B cell (primary cell): ENCODE measurements around the gene PDE4B. TPM values are rescaled to one million over a fixed set of nuclear protein-coding genes. Genes with fewer than 3 reads are reported as not detected.

ENCODE experiments used
- ATAC-seq: fragments of 200-7000 bp; cut with Tn5 transposase; one replicate; pipeline ENCODE4 v1.10.0; 2021; ENCODE audit warnings: low read depth, mild to moderate bottlenecking, moderate number of reproducible peaks, moderate library complexity
- CTCF ChIA-PET: fragments of 350-600 bp; sonication (Branson Sonifier 250); formaldehyde crosslinking; loops from one replicate; lab custom pipeline; 2021; ENCODE audit warnings: antibody characterized with exemption, inconsistent platforms; lab: Charles Lee
- POLR2A ChIA-PET: fragments of 350-600 bp; sonication (Branson Sonifier 250); formaldehyde crosslinking; loops from one replicate; lab custom pipeline; 2021; ENCODE audit warnings: antibody characterized with exemption; lab: Charles Lee
- DNase-seq: peaks from one replicate; pipeline ENCODE4 v3.0.0; 2013
- H2AFZ ChIP-seq: 2 replicates; pipeline ENCODE4 v1.6.1; 2012; ENCODE audit warnings: mild to moderate bottlenecking, low read depth, low read length; ENCODE audit not compliant: insufficient read depth, poor library complexity, severe bottlenecking
- H3K27ac ChIP-seq, 2 donors: 1 replicate in 1 of 2; 2 replicates in 1 of 2; pipeline ENCODE4 v1.5.1; 2012 to 2013; ENCODE audit warnings: low read length in 2 of 2, mild to moderate bottlenecking in 2 of 2, moderate library complexity in 1 of 2
- H3K27me3 ChIP-seq, 4 experiments: fragments of 200-600 bp in 1 of 4; sonication (generic) in 1 of 4; replicated peaks in 1 of 4; 1 replicate in 2 of 4; 2 replicates in 2 of 4; pipeline versions ENCODE4 v1.6.1 to v1.7.0; 2013 to 2016; ENCODE audit warnings: low read length in 3 of 4, mild to moderate bottlenecking in 2 of 4, mixed read lengths in 1 of 4, moderate library complexity in 1 of 4; ENCODE audit not compliant: insufficient read depth in 4 of 4, control insufficient read depth in 3 of 4; ENCODE audit errors: control extremely low read depth in 1 of 4
- H3K36me3 ChIP-seq, 2 experiments: replicated peaks in 1 of 2; 1 replicate in 1 of 2; 2 replicates in 1 of 2; pipeline versions ENCODE4 v1.6.1 to v1.7.1; 2013; ENCODE audit warnings: low read length in 1 of 2; ENCODE audit not compliant: insufficient read depth in 2 of 2, control insufficient read depth in 1 of 2; ENCODE audit errors: control extremely low read depth in 1 of 2, extremely low read depth in 1 of 2
- H3K4me1 ChIP-seq, 2 donors: fragments of 200-600 bp in 1 of 2; sonication (generic) in 1 of 2; 1 replicate in 1 of 2; 2 replicates in 1 of 2; pipeline versions ENCODE4 v1.5.1 to v1.6.1; 2013 to 2017; ENCODE audit warnings: low read length in 2 of 2; ENCODE audit not compliant: control insufficient read depth in 2 of 2, insufficient read depth in 2 of 2
- H3K4me2 ChIP-seq: replicated peaks from 2 replicates; pipeline ENCODE3; 2012; ENCODE audit warnings: mild to moderate bottlenecking, low read depth, low read length; ENCODE audit not compliant: poor library complexity, severe bottlenecking
- H3K4me3 ChIP-seq, 5 experiments: fragments of 200-600 bp in 1 of 5; sonication (generic) in 1 of 5; 1 replicate in 3 of 5; 2 replicates in 2 of 5; pipeline versions ENCODE4 v1.5.1 to v1.7.0; 2011 to 2016; ENCODE audit warnings: low read length in 4 of 5, mild to moderate bottlenecking in 4 of 5, low read depth in 2 of 5, control low read depth in 1 of 5, moderate library complexity in 1 of 5; ENCODE audit not compliant: insufficient read depth in 1 of 5; ENCODE audit errors: control extremely low read depth in 1 of 5, extremely low read depth in 1 of 5
- H3K79me2 ChIP-seq: fragments of 200-600 bp; sonication (generic); one replicate; pipeline ENCODE4 v1.6.0; 2016; ENCODE audit warnings: low read length; ENCODE audit not compliant: control insufficient read depth, insufficient read depth
- H3K9ac ChIP-seq: fragments of 200-600 bp; sonication (generic); 2 replicates; pipeline ENCODE4 v1.6.1; 2017; ENCODE audit warnings: mild to moderate bottlenecking, low read length, moderate library complexity
- H3K9me3 ChIP-seq, 3 donors: one replicate each; pipeline versions ENCODE4 v1.6.1 to v1.7.1; 2013; ENCODE audit warnings: low read length in 2 of 3; ENCODE audit not compliant: control insufficient read depth in 2 of 3, insufficient read depth in 1 of 3; ENCODE audit errors: control extremely low read depth in 1 of 3
- H4K20me1 ChIP-seq: 2 replicates; pipeline ENCODE4 v1.6.0; 2012; ENCODE audit warnings: mild to moderate bottlenecking, low read length; ENCODE audit not compliant: insufficient read depth, control insufficient read depth, poor library complexity, severe bottlenecking
- H3K27ac Mint-ChIP-seq: one replicate; pipeline ENCODE4 v1.8.0; 2021; ENCODE audit warnings: mixed read lengths
- H3K27me3 Mint-ChIP-seq: one replicate; pipeline ENCODE4 v1.8.0; 2021; ENCODE audit warnings: mixed read lengths
- H3K4me1 Mint-ChIP-seq: one replicate; pipeline ENCODE4 v1.8.0; 2021; ENCODE audit warnings: mixed read lengths
- H3K4me3 Mint-ChIP-seq: one replicate; pipeline ENCODE4 v1.8.0; 2021; ENCODE audit warnings: mixed read lengths
- H3K9me3 Mint-ChIP-seq: one replicate; pipeline ENCODE4 v1.8.0; 2022; ENCODE audit warnings: mixed read lengths; ENCODE audit not compliant: insufficient read depth
- EZH2 ChIP-seq: IDR thresholded peaks from 2 replicates; pipeline ENCODE4 v1.6.1; 2012; ENCODE audit warnings: borderline replicate concordance, low read depth, mild to moderate bottlenecking, moderate library complexity, low read length; ENCODE audit not compliant: insufficient read depth, poor library complexity, severe bottlenecking
- WGBS: methylation state at CpG from one replicate; pipeline ENCODE4 v1.1.5; 2013; ENCODE audit warnings: missing lambda C conversion rate; ENCODE audit not compliant: insufficient coverage; 5-methylcytosine and 5-hydroxymethylcytosine counted together
- intact Hi-C: fragments of 100-400 bp; cut with micrococcal nuclease; formaldehyde crosslinking; loops from one replicate; pipeline ENCODE4 v1.10.0; 2022
- polyA plus RNA-seq: library from polyadenylated mRNA; depleted of rRNA; stranded (reverse); fragments of >200 nt; gene quantifications from 2 replicates; pipeline ENCODE4 v1.2.3, GENCODE V29; 2012
- total RNA-seq, 2 donors: library from RNA; stranded (reverse); fragments of 120-200 nt in 1 of 2; gene quantifications; 1 replicate in 1 of 2; 2 replicates in 1 of 2; pipeline versions ENCODE4 v1.2.3 to v1.2.4, GENCODE V29; 2013 to 2022
- TF ChIP-seq, protein P1 (sequence below): fragments of 200-600 bp; IDR thresholded peaks from one replicate; pipeline ENCODE4 v1.8.0; 2022; ENCODE audit warnings: antibody characterized with exemption, mild to moderate bottlenecking

Gene PDE4B
- total and polyA plus RNA-seq, 2 donors (not counting 1 experiment from before 2014, with no cell fraction given), result 63.7 to 242 TPM

GRCh38 chr1:66356605-66357004, 563.9 kb downstream of the PDE4B start:
- Mint-ChIP-seq H3K4me1 (peaks cover 86% of the 10 kb centered on the region), H3K4me3 (no peak overlapping the region), H3K27ac (no peak overlapping the region), H3K9me3 (no peaks in the 10 kb centered on the region), H3K27me3 (no peaks in the 10 kb centered on the region)
- Histone ChIP-seq H3K27me3 (no peaks in the 10 kb centered on the region), H3K9ac (no peak overlapping the region), H4K20me1 (peaks cover 11% of the 10 kb centered on the region), H3K27ac (no peak overlapping the region), H3K79me2 (peaks cover 98% of the 10 kb centered on the region), H2AFZ (no peak overlapping the region), H3K4me3 (no peak overlapping the region), H3K4me1 (peaks cover 53 to 65% of the 10 kb centered on the region in 2 donors), H3K9me3 (no peaks in the 10 kb centered on the region), H3K4me2 (no peak overlapping the region), H3K36me3 (peaks cover 19 to 66% of the 10 kb centered on the region in 2 experiments)
- 67% methylated on average over 1 of the region's 2 CpGs for WGBS
- intact Hi-C loops, result no loop called here
- TF ChIP-seq EZH2, result no peak
- TF ChIP-seq, protein P1, sequence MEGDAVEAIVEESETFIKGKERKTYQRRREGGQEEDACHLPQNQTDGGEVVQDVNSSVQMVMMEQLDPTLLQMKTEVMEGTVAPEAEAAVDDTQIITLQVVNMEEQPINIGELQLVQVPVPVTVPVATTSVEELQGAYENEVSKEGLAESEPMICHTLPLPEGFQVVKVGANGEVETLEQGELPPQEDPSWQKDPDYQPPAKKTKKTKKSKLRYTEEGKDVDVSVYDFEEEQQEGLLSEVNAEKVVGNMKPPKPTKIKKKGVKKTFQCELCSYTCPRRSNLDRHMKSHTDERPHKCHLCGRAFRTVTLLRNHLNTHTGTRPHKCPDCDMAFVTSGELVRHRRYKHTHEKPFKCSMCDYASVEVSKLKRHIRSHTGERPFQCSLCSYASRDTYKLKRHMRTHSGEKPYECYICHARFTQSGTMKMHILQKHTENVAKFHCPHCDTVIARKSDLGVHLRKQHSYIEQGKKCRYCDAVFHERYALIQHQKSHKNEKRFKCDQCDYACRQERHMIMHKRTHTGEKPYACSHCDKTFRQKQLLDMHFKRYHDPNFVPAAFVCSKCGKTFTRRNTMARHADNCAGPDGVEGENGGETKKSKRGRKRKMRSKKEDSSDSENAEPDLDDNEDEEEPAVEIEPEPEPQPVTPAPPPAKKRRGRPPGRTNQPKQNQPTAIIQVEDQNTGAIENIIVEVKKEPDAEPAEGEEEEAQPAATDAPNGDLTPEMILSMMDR, result no peak
- ATAC-seq (no peak), DNase-seq (no peak)
- POLR2A ChIA-PET, result no interaction called here
- CTCF ChIA-PET, result interaction anchor here (1.2 to 9.0 kb wide), 8 partner anchors 10 to 114 kb away, joined by 3 to 79 read pairs (median 4); no protein-coding TSS in a partner anchor

DNA sequence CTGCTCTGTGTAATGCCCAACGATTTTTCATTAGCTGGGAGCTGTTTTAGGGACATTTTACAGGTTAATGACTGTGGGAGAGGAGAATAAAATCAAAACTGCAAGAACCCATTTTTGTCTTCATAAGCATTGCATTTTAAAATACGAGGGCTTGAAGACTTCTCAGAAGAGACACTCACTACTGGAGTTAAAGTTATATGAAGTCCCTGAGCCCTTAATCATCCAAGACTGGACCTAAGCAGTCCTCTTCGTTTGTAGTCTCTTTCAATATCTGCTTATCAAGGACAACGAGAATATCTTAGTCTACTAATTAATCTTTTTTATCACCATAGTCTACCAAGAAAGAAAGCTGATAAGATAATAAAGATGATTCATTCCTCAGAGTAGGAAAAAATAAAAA, 564.3 kb downstream of the PDE4B start:
- Histone ChIP-seq H3K9me3 (no peaks in the 10 kb centered on the region), H4K20me1 (peaks cover 11% of the 10 kb centered on the region), H3K36me3 (peaks cover 24 to 70% of the 10 kb centered on the region in 2 experiments), H3K4me1 (peaks cover 49 to 61% of the 10 kb centered on the region in 2 donors), H3K4me3 (no peak overlapping the region), H3K27ac (no peak overlapping the region), H3K4me2 (no peak overlapping the region), H3K9ac (no peak overlapping the region), H2AFZ (no peak overlapping the region), H3K79me2 (peaks cover 98% of the 10 kb centered on the region), H3K27me3 (no peaks in the 10 kb centered on the region)
- Mint-ChIP-seq H3K4me1 (peaks cover 86% of the 10 kb centered on the region), H3K27ac (no peak overlapping the region), H3K9me3 (no peaks in the 10 kb centered on the region), H3K4me3 (no peak overlapping the region), H3K27me3 (no peaks in the 10 kb centered on the region)
- DNase-seq (no peak), ATAC-seq (no peak)
- intact Hi-C loops, result no loop called here
- CTCF ChIA-PET, result interaction anchor here (1.2 to 9.0 kb wide), 7 partner anchors 11 to 115 kb away, joined by 3 to 79 read pairs (median 4); no protein-coding TSS in a partner anchor
- WGBS, result no CpG with 5 or more reads among the region's 4 CpGs
- POLR2A ChIA-PET, result no interaction called here
- TF ChIP-seq EZH2, result no peak
- TF ChIP-seq, protein P1, result no peak
